Fibroblast of mammary gland (primary cell): Measurements from ENCODE around the gene LTBP1.
A peak's percentile ranks its signal among the peaks of the same experiment; 100 is the strongest.

Experiments
- DNase-seq: peaks from one replicate; pipeline ENCODE4 v3.0.0-alpha.2; 2010; ENCODE audit warnings: low read depth
- H3K4me3 ChIP-seq: 2 replicates; pipeline ENCODE4 v1.5.1; 2011; ENCODE audit warnings: low read depth, mild to moderate bottlenecking, low read length, moderate library complexity; ENCODE audit not compliant: control insufficient read depth
- TF ChIP-seq, protein P1 (sequence below): conservative IDR thresholded peaks from 2 replicates; pipeline ENCODE4 v1.5.1; 2011; ENCODE audit warnings: low read depth, low read length, inconsistent platforms; ENCODE audit not compliant: control insufficient read depth, insufficient read depth

Gene LTBP1

DNA sequence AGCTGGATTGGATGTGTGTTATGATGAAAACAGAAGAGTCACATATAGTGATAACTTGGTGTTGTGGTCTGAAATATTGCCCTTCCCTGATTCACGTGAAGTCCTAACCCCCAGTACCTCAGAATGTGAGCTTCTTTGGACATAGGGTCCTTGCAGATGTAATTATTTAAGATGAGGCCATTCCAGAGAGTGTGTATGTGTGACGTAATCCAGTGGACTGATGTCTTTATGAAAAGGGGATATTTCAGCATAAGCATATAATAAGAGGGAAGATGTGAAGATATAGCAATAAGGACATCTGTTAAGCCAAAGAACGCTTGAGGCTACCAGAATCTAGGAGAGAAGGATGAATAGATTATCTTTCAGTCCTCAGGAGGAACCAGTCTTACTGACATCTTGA is 62.5 kb downstream of the LTBP1 start:
- DNase-seq, result no peak
- TF ChIP-seq, protein P1, sequence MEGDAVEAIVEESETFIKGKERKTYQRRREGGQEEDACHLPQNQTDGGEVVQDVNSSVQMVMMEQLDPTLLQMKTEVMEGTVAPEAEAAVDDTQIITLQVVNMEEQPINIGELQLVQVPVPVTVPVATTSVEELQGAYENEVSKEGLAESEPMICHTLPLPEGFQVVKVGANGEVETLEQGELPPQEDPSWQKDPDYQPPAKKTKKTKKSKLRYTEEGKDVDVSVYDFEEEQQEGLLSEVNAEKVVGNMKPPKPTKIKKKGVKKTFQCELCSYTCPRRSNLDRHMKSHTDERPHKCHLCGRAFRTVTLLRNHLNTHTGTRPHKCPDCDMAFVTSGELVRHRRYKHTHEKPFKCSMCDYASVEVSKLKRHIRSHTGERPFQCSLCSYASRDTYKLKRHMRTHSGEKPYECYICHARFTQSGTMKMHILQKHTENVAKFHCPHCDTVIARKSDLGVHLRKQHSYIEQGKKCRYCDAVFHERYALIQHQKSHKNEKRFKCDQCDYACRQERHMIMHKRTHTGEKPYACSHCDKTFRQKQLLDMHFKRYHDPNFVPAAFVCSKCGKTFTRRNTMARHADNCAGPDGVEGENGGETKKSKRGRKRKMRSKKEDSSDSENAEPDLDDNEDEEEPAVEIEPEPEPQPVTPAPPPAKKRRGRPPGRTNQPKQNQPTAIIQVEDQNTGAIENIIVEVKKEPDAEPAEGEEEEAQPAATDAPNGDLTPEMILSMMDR, result no peak
- H3K4me3 ChIP-seq, result no peak overlapping the region

DNA sequence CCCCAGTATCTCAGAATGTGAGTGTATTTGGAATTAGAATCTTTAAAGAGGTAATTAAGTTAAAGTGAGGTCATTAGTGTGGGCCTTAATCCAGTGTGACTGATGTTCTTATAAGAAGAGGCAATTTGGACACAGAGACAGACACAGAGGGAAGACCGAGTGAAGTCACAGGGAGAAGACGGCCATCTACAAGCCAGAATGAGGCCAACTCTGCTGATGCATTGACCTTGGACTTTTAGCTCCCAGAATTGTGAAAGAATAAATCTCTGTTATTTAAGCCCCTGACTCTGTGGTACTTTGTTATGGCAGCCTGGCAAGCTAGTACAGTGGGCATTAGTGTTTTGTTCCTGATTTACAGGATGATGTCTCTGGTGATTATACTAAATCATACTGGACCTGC is 64.6 kb downstream of the LTBP1 start:
- H3K4me3 ChIP-seq, result no peak overlapping the region
- DNase-seq, result no peak
- TF ChIP-seq, protein P1, result no peak

DNA sequence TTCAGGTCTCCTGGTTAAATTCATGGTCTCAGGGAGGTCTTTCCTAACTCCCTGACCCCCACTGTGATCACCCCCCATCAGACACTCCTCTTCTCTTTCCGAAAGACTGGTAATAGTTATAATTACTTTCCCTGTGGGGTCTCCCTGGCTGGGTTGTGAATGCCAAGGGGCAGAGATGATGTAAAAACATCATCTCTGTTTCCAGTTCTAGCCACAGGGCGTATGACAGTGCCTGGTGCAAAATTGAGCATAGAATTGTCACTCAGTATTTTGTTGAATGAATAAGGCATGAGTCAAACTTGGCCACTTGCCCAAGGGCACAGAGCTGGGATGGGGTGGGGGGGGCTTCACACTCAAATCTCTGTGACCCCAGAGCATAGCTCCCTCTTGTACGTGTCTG is 65.2 kb downstream of the LTBP1 start:
- DNase-seq, result no peak
- TF ChIP-seq, protein P1, result no peak
- H3K4me3 ChIP-seq, result no peak overlapping the region

DNA sequence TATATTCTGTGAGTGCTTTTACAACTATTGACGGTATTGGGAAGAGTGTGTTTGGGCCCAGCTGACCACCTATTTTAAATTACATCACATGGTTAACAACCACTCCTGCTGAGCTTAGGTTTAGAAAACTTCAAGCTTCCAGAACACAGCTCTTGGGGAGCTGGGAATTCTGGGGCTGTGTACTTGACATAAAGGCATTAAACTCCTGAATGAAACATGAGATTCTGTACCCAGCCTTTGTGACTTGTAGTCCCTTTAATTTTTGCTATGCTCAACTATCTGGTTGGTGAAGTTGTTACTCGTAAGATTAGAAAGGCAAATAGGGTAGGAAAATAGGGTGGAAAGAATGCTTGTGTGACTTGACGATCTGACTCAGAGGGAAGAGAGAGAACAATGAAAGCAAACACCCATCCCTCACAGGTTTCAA is 66.9 kb downstream of the LTBP1 start:
- no peak for DNase-seq

DNA sequence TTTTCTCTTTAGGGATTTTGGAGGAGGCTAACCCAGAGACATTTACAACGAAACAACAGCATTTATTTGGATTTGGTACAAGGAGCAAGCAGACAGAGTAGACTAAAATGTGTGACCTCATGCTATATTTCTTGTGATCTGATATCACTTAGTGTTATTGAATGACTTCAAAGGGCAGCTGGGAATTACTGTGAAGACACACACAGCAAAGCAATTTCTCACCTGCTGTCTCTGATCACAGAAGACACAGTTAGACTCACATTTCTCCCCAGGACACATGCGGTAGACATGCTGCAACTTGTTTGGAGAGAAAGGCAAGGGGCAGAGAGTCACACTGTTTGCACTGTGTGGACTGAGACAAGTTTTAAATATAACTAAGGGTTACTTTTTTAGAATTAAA is 67.5 kb downstream of the LTBP1 start:
- TF ChIP-seq, protein P1, result no peak
- DNase-seq, result no peak
- no peak overlapping the region for H3K4me3 ChIP-seq

More for the DNA sequence above, 66.9 kb downstream of the LTBP1 start:
- TF ChIP-seq, protein P1, result no peak
- no peak overlapping the region for H3K4me3 ChIP-seq

DNA sequence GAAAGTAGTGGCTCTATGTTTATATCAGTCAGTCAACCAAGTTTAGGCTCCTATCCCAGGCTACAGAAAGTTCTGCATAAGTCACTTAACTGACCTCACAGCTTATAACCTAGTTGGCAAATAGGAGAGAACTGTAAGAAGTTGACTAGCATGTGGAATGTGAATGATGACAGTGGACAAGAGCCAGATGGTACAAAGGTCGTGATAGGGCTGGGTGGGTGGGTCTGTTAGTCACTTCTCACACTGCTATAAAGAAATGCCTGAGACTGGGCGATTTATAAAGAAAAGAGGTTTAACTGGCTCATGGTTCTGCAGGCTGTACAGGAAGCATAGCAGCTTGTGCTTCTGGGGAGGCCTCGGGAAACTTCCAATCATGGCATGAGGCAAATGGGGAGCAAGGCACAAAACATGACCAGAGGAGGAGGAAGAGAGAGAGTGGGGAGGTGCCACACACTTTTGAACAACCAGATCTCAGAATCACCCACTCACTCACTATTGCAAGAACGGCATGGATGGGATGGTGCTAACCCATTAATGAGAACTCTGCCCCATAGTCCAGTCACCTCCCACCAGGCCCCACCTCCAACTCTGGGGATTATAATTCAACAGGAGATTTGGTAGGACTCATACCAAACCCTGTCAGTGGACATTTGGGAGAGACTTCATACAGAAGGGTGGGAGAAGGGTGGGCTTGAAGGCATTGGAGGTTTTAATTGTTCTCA is 68.8 kb downstream of the LTBP1 start:
- peak; percentile 93 for DNase-seq
- TF ChIP-seq, protein P1, result no peak

More for the DNA sequence above, 68.8 kb downstream of the LTBP1 start:
- no peak overlapping the region for H3K4me3 ChIP-seq
